ENCODE data around the gene PTPN7. TPM values are rescaled to one million over a fixed set of nuclear protein-coding genes. Genes with fewer than 3 reads are reported as not detected.
A peak's percentile ranks its signal among the peaks of the same experiment; 100 is the strongest.

Gene PTPN7
- total RNA-seq, 1 donor from 2014 or later: 0.31 TPM

DNA sequence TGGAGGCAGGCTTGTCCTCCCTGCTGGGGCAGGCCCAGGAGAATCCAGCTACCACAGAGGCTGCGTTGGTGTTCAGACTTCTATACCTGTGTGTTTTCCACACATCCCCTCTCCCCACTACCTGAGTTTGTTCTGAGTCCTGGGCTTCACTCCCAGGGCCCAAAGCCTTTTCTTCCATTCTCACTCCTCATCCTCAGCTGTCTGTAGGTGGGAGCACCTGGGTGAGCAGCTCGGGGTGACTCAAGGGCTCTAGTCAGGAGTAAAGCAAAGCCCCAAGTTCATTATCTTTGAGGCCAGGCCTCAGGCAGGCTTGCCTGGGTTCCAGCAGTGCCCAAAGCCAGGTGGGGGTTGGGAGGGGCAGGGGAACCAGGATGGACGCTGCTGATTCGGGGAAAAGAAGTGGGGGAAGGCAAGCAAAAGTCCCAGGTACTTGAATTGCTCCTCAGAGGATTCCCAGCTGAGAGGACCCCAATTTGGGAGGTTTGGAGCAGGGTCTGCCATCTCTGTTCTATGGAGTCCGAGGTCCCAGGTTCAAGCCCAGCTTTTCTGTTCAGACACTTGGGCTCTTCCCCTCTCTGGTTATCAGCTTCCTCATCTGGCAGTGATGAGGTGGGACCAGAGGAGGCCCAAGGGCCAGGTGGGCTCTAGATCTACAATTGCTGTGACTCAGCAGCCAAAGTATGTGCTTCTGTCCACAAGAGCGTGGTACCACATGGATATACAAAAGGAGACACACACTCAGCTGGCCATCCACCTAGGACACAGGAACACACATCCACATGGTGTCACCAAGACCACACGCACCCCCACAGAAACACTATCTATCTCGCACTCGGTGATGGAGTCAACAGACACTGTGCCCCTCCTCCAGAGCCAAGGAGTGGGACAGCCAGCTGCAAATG is 5.8 kb upstream of the PTPN7 start:
- Mint-ChIP-seq H3K9me3 (no peaks in the 10 kb centered on the region), H3K27me3 (ENCODE audit: low read depth) (no peaks in the 10 kb centered on the region), H3K27ac (peak overlapping the region; percentile 85), H3K36me3 (no peaks in the 10 kb centered on the region), H3K4me1 (peaks cover 44% of the 10 kb centered on the region), H3K4me3 (no peak overlapping the region)
- no peak for DNase-seq (ENCODE audit: low spot score in 2 of 2, unreplicated experiment in 2 of 2)
- TF ChIP-seq CTCF (IDR thresholded peaks at IDR 0.05; ENCODE audit: unreplicated experiment): no peak

DNA sequence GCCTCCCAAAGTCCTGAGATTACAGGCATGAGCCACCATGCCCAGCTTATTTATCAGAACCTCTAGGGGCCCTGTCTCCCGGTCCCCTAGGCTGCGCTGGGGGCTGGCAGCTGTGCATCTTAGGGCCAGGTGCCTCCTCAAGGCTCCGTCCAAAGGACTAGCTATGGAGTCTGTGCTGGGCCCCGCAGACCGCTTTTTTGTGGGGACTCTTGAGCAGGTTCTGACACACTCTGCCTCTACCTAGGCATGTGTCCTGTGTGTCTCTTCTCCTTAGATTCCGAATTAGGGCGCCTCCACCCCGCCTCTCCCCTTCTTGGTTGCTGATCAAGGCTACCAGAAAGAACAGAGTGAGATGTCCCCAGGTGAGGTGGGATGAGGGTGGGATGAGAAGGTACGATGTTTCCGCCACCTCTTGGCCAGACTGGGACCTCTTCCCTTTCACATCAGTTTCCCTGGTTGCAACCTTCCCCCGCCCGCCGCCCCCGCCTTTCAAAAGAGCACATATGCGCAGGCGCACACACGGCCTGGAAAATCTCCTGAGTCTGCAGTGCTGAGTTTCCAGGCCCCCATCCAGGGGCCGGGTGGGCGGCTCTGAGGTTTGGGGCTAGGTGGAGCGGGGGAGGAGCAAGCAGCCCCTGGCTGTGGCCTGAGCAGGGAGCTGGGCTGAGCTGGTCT is 5.0 kb upstream of the PTPN7 start:
- DNase-seq (ENCODE audit: low spot score in 2 of 2, unreplicated experiment in 2 of 2): no peak
- Mint-ChIP-seq H3K27me3 (ENCODE audit: low read depth) (no peaks in the 10 kb centered on the region), H3K27ac (peak overlapping the region; percentile 43), H3K36me3 (no peaks in the 10 kb centered on the region), H3K9me3 (no peaks in the 10 kb centered on the region), H3K4me3 (no peak overlapping the region), H3K4me1 (peaks cover 51% of the 10 kb centered on the region)
- no peak for TF ChIP-seq CTCF (IDR thresholded peaks at IDR 0.05; ENCODE audit: unreplicated experiment)

DNA sequence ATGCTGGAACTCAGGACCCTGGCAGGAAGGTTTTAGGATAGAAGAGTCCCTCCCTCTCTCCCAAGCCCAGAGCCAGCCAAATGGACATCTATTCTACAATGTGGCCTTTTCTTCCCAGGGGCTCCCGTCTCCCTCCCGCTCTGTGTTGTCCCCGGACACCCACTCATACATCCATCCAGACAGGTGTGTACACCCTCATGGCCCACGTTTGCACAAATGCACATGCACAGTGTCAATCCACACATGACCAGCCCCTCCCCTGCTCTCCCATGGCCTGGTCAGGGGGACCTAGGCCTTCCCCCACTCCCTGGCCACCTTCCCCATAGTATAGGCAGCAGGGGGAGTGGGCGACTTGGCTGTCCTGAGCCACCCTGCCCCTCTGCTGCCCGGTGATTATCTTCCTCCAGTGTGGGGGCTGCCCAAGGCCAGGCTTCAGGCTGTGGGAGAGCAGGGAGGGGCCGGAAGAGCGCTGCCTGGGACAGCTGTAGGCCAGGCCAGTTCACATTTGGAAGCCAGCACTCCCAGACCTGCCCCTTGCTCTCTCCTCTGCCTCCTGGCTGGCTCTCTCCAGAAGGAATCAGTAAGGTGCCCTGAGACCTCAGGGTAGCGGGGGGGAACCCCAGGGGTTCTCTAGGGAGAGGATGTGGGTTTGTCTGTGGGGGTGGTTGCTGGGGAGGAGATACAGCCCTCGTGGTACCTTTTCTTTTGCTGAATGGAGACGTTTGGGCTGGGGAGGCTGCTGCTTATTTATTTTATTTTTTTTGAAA is 4.1 kb upstream of the PTPN7 start:
- DNase-seq (ENCODE audit: low spot score in 2 of 2, unreplicated experiment in 2 of 2): no peak
- Mint-ChIP-seq H3K36me3 (no peaks in the 10 kb centered on the region), H3K27ac (peak overlapping the region; percentile 73), H3K9me3 (no peaks in the 10 kb centered on the region), H3K27me3 (ENCODE audit: low read depth) (no peaks in the 10 kb centered on the region), H3K4me1 (peaks cover 53% of the 10 kb centered on the region), H3K4me3 (no peak overlapping the region)
- no peak for TF ChIP-seq CTCF (IDR thresholded peaks at IDR 0.05; ENCODE audit: unreplicated experiment)

DNA sequence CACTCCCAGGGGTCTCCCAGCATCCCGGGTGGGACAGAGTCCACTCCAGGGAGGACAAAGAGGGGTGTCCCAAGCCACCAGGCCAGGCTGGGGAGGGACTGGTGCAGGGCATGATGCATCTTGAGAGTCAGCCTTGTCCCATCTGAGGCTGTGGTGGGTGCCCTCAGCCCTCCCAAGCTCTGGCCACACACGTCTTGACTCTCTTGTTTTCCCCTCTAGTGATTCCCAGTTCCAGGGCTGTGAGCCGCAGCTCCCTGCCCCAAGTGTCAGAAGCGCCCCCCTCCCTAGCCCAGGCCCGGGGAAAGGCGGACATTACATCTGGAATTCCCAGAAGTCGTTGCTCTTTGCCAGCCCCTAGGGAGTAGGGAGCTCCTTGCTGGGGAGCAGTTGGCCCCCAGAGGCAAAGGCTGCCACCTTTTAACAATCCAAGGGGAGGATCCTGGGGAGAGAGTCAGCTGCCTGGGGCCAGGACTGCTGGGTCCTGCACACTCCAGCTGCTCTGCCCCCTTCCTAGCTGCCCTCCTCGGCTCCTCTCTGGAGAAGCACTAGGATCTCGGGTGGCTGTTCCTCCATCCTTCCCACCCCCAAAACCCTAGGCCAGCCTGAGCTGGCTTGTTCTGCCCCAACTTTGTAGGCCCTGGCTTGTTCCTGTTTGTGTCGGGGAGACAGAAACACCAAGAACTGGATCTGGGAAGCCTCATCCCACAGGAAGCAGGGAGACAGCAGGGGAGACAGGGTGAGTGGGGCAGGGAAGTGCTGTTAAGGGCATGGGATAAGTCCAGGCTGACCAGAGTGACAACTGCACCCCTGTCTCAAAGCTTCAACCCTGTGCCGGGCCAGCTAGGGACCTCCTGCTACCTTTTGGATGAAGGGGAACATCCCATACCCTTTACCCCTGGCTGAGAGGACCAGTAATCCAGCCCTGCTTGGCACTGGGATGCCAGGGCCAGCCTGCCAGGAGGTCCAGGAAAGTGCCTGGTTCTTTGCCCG is 3.2 kb upstream of the PTPN7 start:
- peaks cover 55% of the 10 kb centered on the region for H3K4me1 Mint-ChIP-seq
- no peak for TF ChIP-seq CTCF (IDR thresholded peaks at IDR 0.05; ENCODE audit: unreplicated experiment)
- H3K27me3 Mint-ChIP-seq (ENCODE audit: low read depth): no peaks in the 10 kb centered on the region
- DNase-seq (ENCODE audit: low spot score in 2 of 2, unreplicated experiment in 2 of 2): no peak
- no peaks in the 10 kb centered on the region for H3K36me3 Mint-ChIP-seq
- H3K27ac Mint-ChIP-seq: peak overlapping the region; percentile 43
- no peak overlapping the region for H3K4me3 Mint-ChIP-seq
- H3K9me3 Mint-ChIP-seq: no peaks in the 10 kb centered on the region

Data from mesothelial cell of epicardium (in vitro differentiated cells).